Activated CD4-positive, alpha-beta memory T cell treated with anti-CD3 and anti-CD28 coated beads, Interleukin-2, amount 10 ng/mL, durations not matched to agents 7 days and 5 days (primary cell): ENCODE measurements around the gene ELP4. TPM values are rescaled to one million over a fixed set of nuclear protein-coding genes. Genes with fewer than 3 reads are reported as not detected.

ENCODE experiments used
- CTCF ChIA-PET: fragments of 350-600 bp; sonication (Branson Sonifier 250); formaldehyde crosslinking; loops from one replicate; lab custom pipeline; 2021; ENCODE audit warnings: antibody characterized with exemption, inconsistent platforms; lab: Charles Lee
- POLR2A ChIA-PET: fragments of 350-600 bp; sonication (Branson Sonifier 250); formaldehyde crosslinking; loops from one replicate; lab custom pipeline; 2021; ENCODE audit warnings: antibody characterized with exemption; lab: Charles Lee
- DNase-seq: peaks from one replicate; pipeline ENCODE4 v3.0.0-alpha.2; 2020
- H3K27ac Mint-ChIP-seq: one replicate; pipeline ENCODE4 v1.8.0; 2021; ENCODE audit warnings: mild to moderate bottlenecking, mixed read lengths
- H3K27me3 Mint-ChIP-seq: one replicate; pipeline ENCODE4 v1.8.0; 2021; ENCODE audit warnings: mixed read lengths
- H3K36me3 Mint-ChIP-seq: one replicate; pipeline ENCODE4 v1.8.0; 2021; ENCODE audit warnings: low read depth, mixed read lengths
- H3K4me1 Mint-ChIP-seq: one replicate; pipeline ENCODE4 v1.8.0; 2021; ENCODE audit warnings: mixed read lengths
- H3K4me3 Mint-ChIP-seq: one replicate; pipeline ENCODE4 v1.8.0; 2021; ENCODE audit warnings: mild to moderate bottlenecking, mixed read lengths
- H3K9me3 Mint-ChIP-seq: one replicate; pipeline ENCODE4 v1.8.0; 2021; ENCODE audit warnings: mixed read lengths
- total RNA-seq, 2 experiments: library from RNA; stranded (reverse); gene quantifications; one replicate each; pipeline ENCODE4 v1.2.3, GENCODE V29; 2021

The ELP4 gene
- total RNA-seq, 2 experiments from 2014 or later = 19.0 to 19.9 TPM

- ChIA-PET POLR2A (interaction anchor here (1.1 kb wide), 1 partner anchor 14 kb away, joined by 7 read pairs; no protein-coding TSS in a partner anchor), CTCF (no interaction called here)
- no peaks in the 10 kb centered on the region for H3K9me3 Mint-ChIP-seq
- peaks cover 11% of the 10 kb centered on the region for H3K4me1 Mint-ChIP-seq
- H3K27ac Mint-ChIP-seq = no peak overlapping the region
- no peak overlapping the region for H3K4me3 Mint-ChIP-seq
- peaks cover 16% of the 10 kb centered on the region for H3K36me3 Mint-ChIP-seq
- DNase-seq = no peak
- peaks cover 86% of the 10 kb centered on the region for H3K27me3 Mint-ChIP-seq
Observed at GRCh38 chr11:31821766-31822165, 312.2 kb downstream of the ELP4 start.

GRCh38 chr11:31822175-31822926, 312.8 kb downstream of the ELP4 start:
- ChIA-PET CTCF (no interaction called here), POLR2A (interaction anchor here (1.1 kb wide), 1 partner anchor 14 kb away, joined by 7 read pairs; no protein-coding TSS in a partner anchor)
- DNase-seq = no peak
- Mint-ChIP-seq H3K36me3 (peaks cover 16% of the 10 kb centered on the region), H3K4me1 (peaks cover 9% of the 10 kb centered on the region), H3K4me3 (no peak overlapping the region), H3K27ac (no peak overlapping the region), H3K27me3 (peaks cover 86% of the 10 kb centered on the region), H3K9me3 (no peaks in the 10 kb centered on the region)

- H3K9me3 Mint-ChIP-seq = no peaks in the 10 kb centered on the region
- peaks cover 16% of the 10 kb centered on the region for H3K36me3 Mint-ChIP-seq
- ChIA-PET CTCF (no interaction called here), POLR2A (no interaction called here)
- H3K27ac Mint-ChIP-seq = no peak overlapping the region
- H3K27me3 Mint-ChIP-seq = peaks cover 91% of the 10 kb centered on the region
- DNase-seq = no peak
- H3K4me3 Mint-ChIP-seq = no peak overlapping the region
- peaks cover 13% of the 10 kb centered on the region for H3K4me1 Mint-ChIP-seq
Observed at GRCh38 chr11:31822927-31823643, 313.5 kb downstream of the ELP4 start.

GRCh38 chr11:31823644-31824331, 314.2 kb downstream of the ELP4 start:
- H3K9me3 Mint-ChIP-seq = no peaks in the 10 kb centered on the region
- no peak overlapping the region for H3K4me3 Mint-ChIP-seq
- ChIA-PET CTCF (no interaction called here), POLR2A (no interaction called here)
- H3K36me3 Mint-ChIP-seq = peaks cover 16% of the 10 kb centered on the region
- DNase-seq = no peak
- H3K4me1 Mint-ChIP-seq = peaks cover 12% of the 10 kb centered on the region
- H3K27ac Mint-ChIP-seq = no peak overlapping the region
- H3K27me3 Mint-ChIP-seq = peaks cover 88% of the 10 kb centered on the region

- peaks cover 88% of the 10 kb centered on the region for H3K27me3 Mint-ChIP-seq
- H3K36me3 Mint-ChIP-seq = peaks cover 16% of the 10 kb centered on the region
- CTCF ChIA-PET = no interaction called here
- H3K9me3 Mint-ChIP-seq = no peaks in the 10 kb centered on the region
- H3K4me3 Mint-ChIP-seq = no peak overlapping the region
- peaks cover 12% of the 10 kb centered on the region for H3K4me1 Mint-ChIP-seq
- no peak for DNase-seq
- H3K27ac Mint-ChIP-seq = no peak overlapping the region
- POLR2A ChIA-PET = no interaction called here
Observed at GRCh38 chr11:31824332-31824878, 314.8 kb downstream of the ELP4 start.

GRCh38 chr11:31824879-31825837, 315.6 kb downstream of the ELP4 start:
- POLR2A ChIA-PET = interaction anchor here (1.4 kb wide), 1 partner anchor 8 kb away, joined by 5 read pairs; no protein-coding TSS in a partner anchor
- CTCF ChIA-PET = no interaction called here
- peaks cover 88% of the 10 kb centered on the region for H3K27me3 Mint-ChIP-seq
- H3K9me3 Mint-ChIP-seq = no peaks in the 10 kb centered on the region
- no peak for DNase-seq
- peaks cover 12% of the 10 kb centered on the region for H3K4me1 Mint-ChIP-seq
- H3K27ac Mint-ChIP-seq = peak overlapping the region; percentile 49
- peaks cover 16% of the 10 kb centered on the region for H3K36me3 Mint-ChIP-seq
- no peak overlapping the region for H3K4me3 Mint-ChIP-seq

GRCh38 chr11:31825838-31826484, 316.4 kb downstream of the ELP4 start:
- no peak for DNase-seq
- Mint-ChIP-seq H3K27me3 (peaks cover 88% of the 10 kb centered on the region), H3K4me3 (no peak overlapping the region), H3K27ac (no peak overlapping the region), H3K4me1 (peaks cover 12% of the 10 kb centered on the region), H3K36me3 (peaks cover 16% of the 10 kb centered on the region), H3K9me3 (no peaks in the 10 kb centered on the region)
- CTCF ChIA-PET = no interaction called here
- POLR2A ChIA-PET = interaction anchor here (1.4 kb wide), 1 partner anchor 9 kb away, joined by 5 read pairs; no protein-coding TSS in a partner anchor

GRCh38 chr11:31826536-31827438, 317.2 kb downstream of the ELP4 start:
- Mint-ChIP-seq H3K4me3 (peak overlapping the region; percentile 8), H3K4me1 (peaks cover 12% of the 10 kb centered on the region), H3K27ac (no peak overlapping the region), H3K9me3 (no peaks in the 10 kb centered on the region), H3K36me3 (peaks cover 13% of the 10 kb centered on the region), H3K27me3 (peaks cover 80% of the 10 kb centered on the region)
- DNase-seq = no peak
- CTCF ChIA-PET = no interaction called here
- POLR2A ChIA-PET = no interaction called here

GRCh38 chr11:31827455-31828206, 318.1 kb downstream of the ELP4 start:
- ChIA-PET POLR2A (no interaction called here), CTCF (no interaction called here)
- no peak for DNase-seq
- Mint-ChIP-seq H3K4me3 (peak overlapping the region; percentile 8), H3K27ac (no peak overlapping the region), H3K4me1 (peaks cover 12% of the 10 kb centered on the region), H3K27me3 (peaks cover 73% of the 10 kb centered on the region), H3K36me3 (peaks cover 10% of the 10 kb centered on the region), H3K9me3 (no peaks in the 10 kb centered on the region)

GRCh38 chr11:31828217-31828616, 318.6 kb downstream of the ELP4 start:
- DNase-seq = no peak
- CTCF ChIA-PET = no interaction called here
- no peaks in the 10 kb centered on the region for H3K9me3 Mint-ChIP-seq
- H3K27ac Mint-ChIP-seq = no peak overlapping the region
- POLR2A ChIA-PET = no interaction called here
- H3K4me1 Mint-ChIP-seq = peaks cover 12% of the 10 kb centered on the region
- peaks cover 10% of the 10 kb centered on the region for H3K36me3 Mint-ChIP-seq
- H3K4me3 Mint-ChIP-seq = no peak overlapping the region
- H3K27me3 Mint-ChIP-seq = peaks cover 67% of the 10 kb centered on the region
